Measurements from ENCODE around the gene LRCH3.

LRCH3 gene

GRCh38 chr3:197874653-197875052, 83.6 kb downstream of the LRCH3 start:
- Histone ChIP-seq H3K4me2 (ENCODE audit: low read length) (no peak overlapping the region), H3K9me3 (ENCODE audit: control insufficient read depth, low read length) (no peaks in the 10 kb centered on the region), H3K4me1 (no peaks in the 10 kb centered on the region), H2AFZ (no peak overlapping the region), H3K4me3 (ENCODE audit: low read depth, low read length) (no peak overlapping the region), H3K27ac (no peak overlapping the region), H3K9ac (no peak overlapping the region), H3K36me3 (ENCODE audit: control insufficient read depth, insufficient read depth, low read length) (no peaks in the 10 kb centered on the region), H3K79me2 (no peaks in the 10 kb centered on the region), H3K27me3 (ENCODE audit: control insufficient read depth, insufficient read depth, low read length) (no peaks in the 10 kb centered on the region)
- no peak for TF ChIP-seq CTCF (IDR thresholded peaks at IDR 0.05)

GRCh38 chr3:197877902-197878301, 86.8 kb downstream of the LRCH3 start:
- Histone ChIP-seq H3K4me3 (ENCODE audit: low read depth, low read length) (no peak overlapping the region), H3K4me1 (peaks cover 7% of the 10 kb centered on the region), H3K27ac (no peak overlapping the region), H3K27me3 (ENCODE audit: control insufficient read depth, insufficient read depth, low read length) (no peaks in the 10 kb centered on the region), H3K4me2 (ENCODE audit: low read length) (no peak overlapping the region), H3K79me2 (no peaks in the 10 kb centered on the region), H3K9ac (no peak overlapping the region), H2AFZ (no peak overlapping the region), H3K36me3 (ENCODE audit: control insufficient read depth, insufficient read depth, low read length) (no peaks in the 10 kb centered on the region), H3K9me3 (ENCODE audit: control insufficient read depth, low read length) (no peaks in the 10 kb centered on the region)
- no peak for TF ChIP-seq CTCF (IDR thresholded peaks at IDR 0.05)

GRCh38 chr3:197878427-197878826, 87.4 kb downstream of the LRCH3 start:
- Histone ChIP-seq H2AFZ (no peak overlapping the region), H3K4me2 (ENCODE audit: low read length) (no peak overlapping the region), H3K79me2 (no peaks in the 10 kb centered on the region), H3K4me1 (peaks cover 7% of the 10 kb centered on the region), H3K27ac (no peak overlapping the region), H3K4me3 (ENCODE audit: low read depth, low read length) (no peak overlapping the region), H3K9ac (no peak overlapping the region), H3K9me3 (ENCODE audit: control insufficient read depth, low read length) (no peaks in the 10 kb centered on the region), H3K36me3 (ENCODE audit: control insufficient read depth, insufficient read depth, low read length) (no peaks in the 10 kb centered on the region), H3K27me3 (ENCODE audit: control insufficient read depth, insufficient read depth, low read length) (no peaks in the 10 kb centered on the region)
- no peak for TF ChIP-seq CTCF (IDR thresholded peaks at IDR 0.05)

- Histone ChIP-seq H2AFZ (no peak overlapping the region), H3K79me2 (no peaks in the 10 kb centered on the region), H3K4me1 (peaks cover 7% of the 10 kb centered on the region), H3K9ac (no peak overlapping the region), H3K27me3 (ENCODE audit: control insufficient read depth, insufficient read depth, low read length) (no peaks in the 10 kb centered on the region), H3K36me3 (ENCODE audit: control insufficient read depth, insufficient read depth, low read length) (no peaks in the 10 kb centered on the region), H3K4me3 (ENCODE audit: low read depth, low read length) (no peak overlapping the region), H3K4me2 (ENCODE audit: low read length) (no peak overlapping the region), H3K9me3 (ENCODE audit: control insufficient read depth, low read length) (no peaks in the 10 kb centered on the region), H3K27ac (no peak overlapping the region)
- TF ChIP-seq CTCF (IDR thresholded peaks at IDR 0.05) = no peak
Measured at GRCh38 chr3:197880491-197881269, 89.6 kb downstream of the LRCH3 start.
